Endodermal cell (in vitro differentiated cells): ENCODE data around the gene DIPK1A. TPM values are rescaled to one million over a fixed set of nuclear protein-coding genes. Genes with fewer than 3 reads are reported as not detected.

ENCODE experiments used
- DNase-seq: peaks from one replicate; pipeline ENCODE4 v3.0.0-alpha.2; 2017
- H3K27ac ChIP-seq: 2 replicates; pipeline ENCODE4 v1.5.1; 2013; ENCODE audit warnings: mild to moderate bottlenecking, low read depth, low read length, moderate library complexity
- H3K27me3 ChIP-seq: 2 replicates; pipeline ENCODE4 v1.6.1; 2013; ENCODE audit warnings: mild to moderate bottlenecking, low read length, moderate library complexity; ENCODE audit not compliant: insufficient read depth, control insufficient read depth, poor library complexity, severe bottlenecking
- H3K36me3 ChIP-seq: 2 replicates; pipeline ENCODE4 v1.7.0; 2013; ENCODE audit warnings: mild to moderate bottlenecking, low read length, moderate library complexity; ENCODE audit not compliant: control insufficient read depth, insufficient read depth
- H3K4me1 ChIP-seq: one replicate; pipeline ENCODE4 v1.7.0; 2013; ENCODE audit warnings: low read length; ENCODE audit not compliant: control insufficient read depth, insufficient read depth
- H3K4me3 ChIP-seq: 2 replicates; pipeline ENCODE4 v1.5.1; 2013; ENCODE audit warnings: mild to moderate bottlenecking, low read length, moderate library complexity
- H3K9ac ChIP-seq: 2 replicates; pipeline ENCODE4 v1.6.1; 2013; ENCODE audit warnings: mild to moderate bottlenecking, low read length, moderate library complexity; ENCODE audit not compliant: poor library complexity, severe bottlenecking; ENCODE audit errors: extremely low read depth
- H3K9me3 ChIP-seq: 2 replicates; pipeline ENCODE4 v1.6.1; 2013; ENCODE audit warnings: mild to moderate bottlenecking, low read length, moderate library complexity; ENCODE audit not compliant: control insufficient read depth
- H3K27ac Mint-ChIP-seq: 2 replicates; pipeline ENCODE4 v1.8.0; 2020; ENCODE audit warnings: mixed read lengths
- H3K27me3 Mint-ChIP-seq: 2 replicates; pipeline ENCODE4 v1.8.0; 2021; ENCODE audit warnings: mild to moderate bottlenecking, mixed read lengths; ENCODE audit not compliant: insufficient read depth
- H3K36me3 Mint-ChIP-seq: 2 replicates; pipeline ENCODE4 v1.8.0; 2020; ENCODE audit warnings: low read depth, mixed read lengths
- H3K4me1 Mint-ChIP-seq: 2 replicates; pipeline ENCODE4 v1.8.0; 2020; ENCODE audit warnings: mixed read lengths
- H3K4me3 Mint-ChIP-seq: 2 replicates; pipeline ENCODE4 v1.8.0; 2020; ENCODE audit warnings: mild to moderate bottlenecking, moderate library complexity, mixed read lengths
- H3K9me3 Mint-ChIP-seq: 2 replicates; pipeline ENCODE4 v1.8.0; 2020; ENCODE audit warnings: mild to moderate bottlenecking, mixed read lengths
- WGBS, 2 experiments: methylation state at CpG; one replicate each; pipeline versions ENCODE4 v1.1.5 to v1.1.7; 2013; ENCODE audit warnings: missing lambda C conversion rate in 2 of 2, mixed read lengths in 1 of 2; ENCODE audit not compliant: insufficient coverage in 1 of 2, insufficient read length in 1 of 2; 5-methylcytosine and 5-hydroxymethylcytosine counted together
- total RNA-seq, 2 donors: library from RNA; stranded (reverse); fragmentation: NEBNext Ultra II Directional in 1 of 2; extraction: Animal tissue kit (Norgen Biotek cat#: 25700) in 1 of 2; gene quantifications; 2 replicates in 1 of 2; 3 replicates in 1 of 2; pipeline ENCODE4 v1.2.1, GENCODE V29; 2021
- TF ChIP-seq, protein P1 (sequence below): fragments of 200-600 bp; sonication (generic); conservative IDR thresholded peaks from 2 replicates; pipeline ENCODE4 v1.5.0; 2021; ENCODE audit warnings: antibody characterized with exemption, mild to moderate bottlenecking

DIPK1A gene
- total RNA-seq, 2 donors from 2014 or later: 4.0 to 6.6 TPM

DNA sequence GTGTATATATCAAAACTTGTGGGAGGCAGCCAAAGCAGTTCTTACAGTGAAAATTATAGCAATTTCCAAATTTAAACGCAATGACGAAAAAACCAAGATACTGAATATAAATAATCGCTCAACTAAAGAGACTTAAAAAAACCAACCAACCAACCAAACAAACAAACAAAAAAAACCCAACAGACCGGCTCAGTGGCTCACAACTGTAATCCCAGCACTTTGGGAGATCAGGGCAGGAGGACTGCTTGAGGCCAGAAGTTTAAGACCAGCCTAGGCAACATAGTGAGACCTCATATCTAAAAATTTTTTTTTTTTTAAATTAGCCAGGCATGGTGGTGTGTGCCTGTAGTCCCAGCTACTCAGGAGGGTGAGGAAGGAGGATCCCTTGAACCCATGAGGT, 106.0 kb downstream of the DIPK1A start:
- TF ChIP-seq, protein P1, sequence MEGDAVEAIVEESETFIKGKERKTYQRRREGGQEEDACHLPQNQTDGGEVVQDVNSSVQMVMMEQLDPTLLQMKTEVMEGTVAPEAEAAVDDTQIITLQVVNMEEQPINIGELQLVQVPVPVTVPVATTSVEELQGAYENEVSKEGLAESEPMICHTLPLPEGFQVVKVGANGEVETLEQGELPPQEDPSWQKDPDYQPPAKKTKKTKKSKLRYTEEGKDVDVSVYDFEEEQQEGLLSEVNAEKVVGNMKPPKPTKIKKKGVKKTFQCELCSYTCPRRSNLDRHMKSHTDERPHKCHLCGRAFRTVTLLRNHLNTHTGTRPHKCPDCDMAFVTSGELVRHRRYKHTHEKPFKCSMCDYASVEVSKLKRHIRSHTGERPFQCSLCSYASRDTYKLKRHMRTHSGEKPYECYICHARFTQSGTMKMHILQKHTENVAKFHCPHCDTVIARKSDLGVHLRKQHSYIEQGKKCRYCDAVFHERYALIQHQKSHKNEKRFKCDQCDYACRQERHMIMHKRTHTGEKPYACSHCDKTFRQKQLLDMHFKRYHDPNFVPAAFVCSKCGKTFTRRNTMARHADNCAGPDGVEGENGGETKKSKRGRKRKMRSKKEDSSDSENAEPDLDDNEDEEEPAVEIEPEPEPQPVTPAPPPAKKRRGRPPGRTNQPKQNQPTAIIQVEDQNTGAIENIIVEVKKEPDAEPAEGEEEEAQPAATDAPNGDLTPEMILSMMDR: no peak
- no peak for DNase-seq
- no peaks in the 10 kb centered on the region for H3K36me3 ChIP-seq
- H3K27ac Mint-ChIP-seq: no peak overlapping the region
- no peak overlapping the region for H3K27ac ChIP-seq
- no peaks in the 10 kb centered on the region for H3K36me3 Mint-ChIP-seq
- no peaks in the 10 kb centered on the region for H3K27me3 Mint-ChIP-seq
- no peaks in the 10 kb centered on the region for H3K4me1 Mint-ChIP-seq
- H3K4me1 ChIP-seq: no peaks in the 10 kb centered on the region
- no peaks in the 10 kb centered on the region for H3K27me3 ChIP-seq
- H3K9me3 Mint-ChIP-seq: no peaks in the 10 kb centered on the region
- H3K9ac ChIP-seq: no peak overlapping the region
- H3K4me3 ChIP-seq: no peak overlapping the region
- H3K9me3 ChIP-seq: no peaks in the 10 kb centered on the region
- 87 to 94% methylated on average over 4 of the region's 4 CpGs for WGBS, 2 experiments
- H3K4me3 Mint-ChIP-seq: no peak overlapping the region

DNA sequence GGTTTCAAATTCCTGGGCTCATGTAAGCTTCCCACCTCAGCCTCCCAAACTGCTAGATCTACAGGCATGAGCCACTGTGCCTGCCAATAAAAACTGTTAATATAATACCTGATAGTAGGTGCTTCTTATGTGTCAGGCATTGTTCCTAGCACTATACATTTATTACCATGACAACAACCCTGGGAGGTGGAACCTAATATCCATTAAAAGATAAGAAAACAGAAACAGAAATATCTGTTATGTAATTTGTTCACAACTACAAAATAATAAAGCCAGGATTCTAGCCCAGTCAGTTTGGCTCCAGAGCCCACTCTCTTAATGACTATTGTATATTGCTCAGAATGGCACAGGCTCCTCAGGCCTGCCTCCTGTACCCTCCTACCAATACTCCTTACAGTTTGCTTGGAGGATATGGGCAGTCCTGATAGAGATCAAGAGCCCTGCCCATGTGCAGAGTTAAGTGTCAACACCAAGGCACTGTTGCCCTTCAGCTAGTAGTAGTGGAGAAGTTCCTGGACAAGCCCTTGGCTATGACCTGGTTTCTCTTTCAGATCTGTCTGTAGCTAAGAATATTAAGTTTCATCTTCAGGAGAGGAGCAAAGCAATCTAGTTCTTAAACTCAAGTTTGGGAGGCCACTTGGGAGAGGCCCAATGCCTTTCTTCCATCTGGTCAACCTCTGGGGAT, 107.0 kb downstream of the DIPK1A start:
- H3K4me3 Mint-ChIP-seq: no peak overlapping the region
- no peaks in the 10 kb centered on the region for H3K4me1 Mint-ChIP-seq
- H3K9me3 Mint-ChIP-seq: no peaks in the 10 kb centered on the region
- no peaks in the 10 kb centered on the region for H3K36me3 ChIP-seq
- no peaks in the 10 kb centered on the region for H3K27me3 ChIP-seq
- no peaks in the 10 kb centered on the region for H3K27me3 Mint-ChIP-seq
- TF ChIP-seq, protein P1: no peak
- H3K27ac ChIP-seq: no peak overlapping the region
- H3K9me3 ChIP-seq: no peaks in the 10 kb centered on the region
- no peak overlapping the region for H3K4me3 ChIP-seq
- no peaks in the 10 kb centered on the region for H3K4me1 ChIP-seq
- H3K27ac Mint-ChIP-seq: no peak overlapping the region
- DNase-seq: no peak
- no peak overlapping the region for H3K9ac ChIP-seq
- H3K36me3 Mint-ChIP-seq: no peaks in the 10 kb centered on the region

DNA sequence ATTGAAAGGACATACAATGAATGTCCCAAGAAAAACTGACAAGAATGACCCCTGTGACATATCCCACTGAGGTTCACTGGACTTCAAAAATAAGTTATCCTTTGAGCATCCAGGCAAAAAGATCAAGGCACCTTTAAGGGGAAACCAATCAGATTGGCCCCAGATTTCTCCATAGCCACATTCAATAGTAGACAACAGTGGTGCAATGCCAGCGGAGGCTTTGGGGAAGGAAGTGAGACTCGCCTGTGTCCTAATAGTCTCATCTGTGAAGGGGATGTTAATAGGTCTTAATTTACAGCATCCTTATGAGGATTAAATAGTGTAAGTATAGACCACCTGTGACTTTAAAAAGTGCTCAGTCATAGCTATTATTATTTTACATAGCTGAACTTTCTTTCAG, 108.0 kb downstream of the DIPK1A start:
- H3K4me1 ChIP-seq: no peaks in the 10 kb centered on the region
- Mint-ChIP-seq H3K4me3 (no peak overlapping the region), H3K4me1 (no peaks in the 10 kb centered on the region), H3K9me3 (no peaks in the 10 kb centered on the region), H3K36me3 (no peaks in the 10 kb centered on the region), H3K27ac (no peak overlapping the region), H3K27me3 (no peaks in the 10 kb centered on the region)
- no peaks in the 10 kb centered on the region for H3K36me3 ChIP-seq
- no peak overlapping the region for H3K4me3 ChIP-seq
- H3K27ac ChIP-seq: no peak overlapping the region
- H3K9ac ChIP-seq: no peak overlapping the region
- 91 to 100% methylated on average over 2 of the region's 2 CpGs for WGBS, 2 experiments
- H3K9me3 ChIP-seq: no peaks in the 10 kb centered on the region
- no peak for DNase-seq
- TF ChIP-seq, protein P1: no peak
- no peaks in the 10 kb centered on the region for H3K27me3 ChIP-seq
